ENCODE data around the gene TANK. TPM values are rescaled to one million over a fixed set of nuclear protein-coding genes. Genes with fewer than 3 reads are reported as not detected.

The TANK gene
- total RNA-seq, 1 experiment from 2014 or later = 35.9 TPM

- Histone ChIP-seq H3K4me3 (ENCODE audit: low read depth, low read length, poor library complexity, severe bottlenecking) (no peak overlapping the region), H3K27me3 (replicated peaks; ENCODE audit: insufficient read depth, low read depth, low read length, poor library complexity) (no peaks in the 10 kb centered on the region), H3K36me3 (ENCODE audit: insufficient read depth, low read length, poor library complexity, severe bottlenecking) (peaks cover 16% of the 10 kb centered on the region), H3K27ac (ENCODE audit: low read depth, low read length, poor library complexity, severe bottlenecking) (no peak overlapping the region), H3K4me1 (ENCODE audit: insufficient read depth, low read length, poor library complexity, severe bottlenecking) (peaks cover 15% of the 10 kb centered on the region), H3K9me3 (ENCODE audit: low read depth, low read length, poor library complexity, severe bottlenecking) (no peaks in the 10 kb centered on the region)
- ChIA-PET POLR2A (ENCODE audit: low non-redundant PET) (no interaction called here), CTCF (no interaction called here)
- intact Hi-C loops (cut with micrococcal nuclease; ENCODE audit: unreplicated experiment) = no loop called here
- no peak for TF ChIP-seq EZH2 (IDR thresholded peaks at IDR 0.05; ENCODE audit: borderline replicate concordance, low read depth, low read length, poor library complexity, severe bottlenecking)
- TF ChIP-seq, protein P1, sequence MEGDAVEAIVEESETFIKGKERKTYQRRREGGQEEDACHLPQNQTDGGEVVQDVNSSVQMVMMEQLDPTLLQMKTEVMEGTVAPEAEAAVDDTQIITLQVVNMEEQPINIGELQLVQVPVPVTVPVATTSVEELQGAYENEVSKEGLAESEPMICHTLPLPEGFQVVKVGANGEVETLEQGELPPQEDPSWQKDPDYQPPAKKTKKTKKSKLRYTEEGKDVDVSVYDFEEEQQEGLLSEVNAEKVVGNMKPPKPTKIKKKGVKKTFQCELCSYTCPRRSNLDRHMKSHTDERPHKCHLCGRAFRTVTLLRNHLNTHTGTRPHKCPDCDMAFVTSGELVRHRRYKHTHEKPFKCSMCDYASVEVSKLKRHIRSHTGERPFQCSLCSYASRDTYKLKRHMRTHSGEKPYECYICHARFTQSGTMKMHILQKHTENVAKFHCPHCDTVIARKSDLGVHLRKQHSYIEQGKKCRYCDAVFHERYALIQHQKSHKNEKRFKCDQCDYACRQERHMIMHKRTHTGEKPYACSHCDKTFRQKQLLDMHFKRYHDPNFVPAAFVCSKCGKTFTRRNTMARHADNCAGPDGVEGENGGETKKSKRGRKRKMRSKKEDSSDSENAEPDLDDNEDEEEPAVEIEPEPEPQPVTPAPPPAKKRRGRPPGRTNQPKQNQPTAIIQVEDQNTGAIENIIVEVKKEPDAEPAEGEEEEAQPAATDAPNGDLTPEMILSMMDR (conservative IDR thresholded peaks at IDR 0.05; ENCODE audit: low read depth, low read length) = no peak
- no TSS peak for BruUV-seq (replicated peaks)
- DNase-seq (ENCODE audit: low spot score) = no peak
Observed at GRCh38 chr2:161165811-161166210, 5.6 kb downstream of the TANK start.

DNA sequence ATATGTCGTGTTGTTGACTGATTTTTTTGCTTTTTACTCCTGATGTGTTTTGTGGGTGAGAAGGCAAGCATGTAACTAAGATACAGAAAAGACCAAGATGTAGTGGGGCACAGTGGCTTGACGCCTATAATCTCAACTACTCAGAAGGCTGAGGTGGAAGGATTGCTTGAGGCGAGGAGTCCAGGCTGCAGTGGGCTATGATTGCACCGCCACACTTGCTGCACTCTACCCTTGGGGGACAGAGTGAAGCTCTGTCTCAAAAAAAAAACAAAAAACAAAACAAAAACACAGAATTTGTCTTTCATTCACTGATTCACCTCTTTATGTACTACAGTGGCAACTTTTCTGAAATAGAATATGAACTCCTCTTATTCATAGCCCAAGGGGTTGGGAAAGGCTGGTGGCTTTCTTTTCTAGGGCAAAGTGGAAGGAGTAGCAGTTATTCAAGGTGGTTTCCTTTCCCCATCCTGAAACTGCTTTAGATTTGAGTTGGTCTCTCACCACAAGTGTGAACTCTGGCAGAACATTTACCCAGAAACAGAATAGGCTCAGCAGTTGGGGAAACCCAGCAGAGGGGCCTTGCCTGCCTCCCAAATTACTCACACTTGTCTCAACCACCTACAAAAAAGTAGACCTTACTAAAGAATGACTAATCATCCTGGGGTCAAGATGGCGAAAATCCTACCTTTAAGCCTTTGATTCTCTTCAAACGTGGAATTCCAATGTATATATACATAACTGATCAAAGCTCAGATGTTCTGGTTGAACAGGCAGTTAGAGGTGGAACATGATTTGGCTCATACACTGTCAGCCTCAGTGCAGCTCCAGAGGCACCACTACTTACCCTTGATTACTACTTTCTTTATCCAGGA lies 6.5 kb downstream of the TANK start:
- Histone ChIP-seq H3K4me3 (ENCODE audit: low read depth, low read length, poor library complexity, severe bottlenecking) (no peak overlapping the region), H3K9me3 (ENCODE audit: low read depth, low read length, poor library complexity, severe bottlenecking) (no peaks in the 10 kb centered on the region), H3K27me3 (replicated peaks; ENCODE audit: insufficient read depth, low read depth, low read length, poor library complexity) (no peaks in the 10 kb centered on the region), H3K36me3 (ENCODE audit: insufficient read depth, low read length, poor library complexity, severe bottlenecking) (peaks cover 16% of the 10 kb centered on the region), H3K27ac (ENCODE audit: low read depth, low read length, poor library complexity, severe bottlenecking) (no peak overlapping the region), H3K4me1 (ENCODE audit: insufficient read depth, low read length, poor library complexity, severe bottlenecking) (peaks cover 24% of the 10 kb centered on the region)
- BruUV-seq (replicated peaks) = no TSS peak
- DNase-seq (ENCODE audit: low spot score) = no peak
- TF ChIP-seq, protein P1 (conservative IDR thresholded peaks at IDR 0.05; ENCODE audit: low read depth, low read length) = no peak
- no peak for TF ChIP-seq EZH2 (IDR thresholded peaks at IDR 0.05; ENCODE audit: borderline replicate concordance, low read depth, low read length, poor library complexity, severe bottlenecking)
- POLR2A ChIA-PET (ENCODE audit: low non-redundant PET) = no interaction called here
- intact Hi-C loops (cut with micrococcal nuclease; ENCODE audit: unreplicated experiment) = no loop called here
- CTCF ChIA-PET = no interaction called here

GRCh38 chr2:161169335-161169734 lies 9.1 kb downstream of the TANK start:
- ChIA-PET CTCF (no interaction called here), POLR2A (ENCODE audit: low non-redundant PET) (no interaction called here)
- no TSS peak for BruUV-seq (replicated peaks)
- peaks cover 27% of the 10 kb centered on the region for H3K4me1 ChIP-seq (ENCODE audit: insufficient read depth, low read length, poor library complexity, severe bottlenecking)
- no peak overlapping the region for H3K4me3 ChIP-seq (ENCODE audit: low read depth, low read length, poor library complexity, severe bottlenecking)
- H3K9me3 ChIP-seq (ENCODE audit: low read depth, low read length, poor library complexity, severe bottlenecking) = no peaks in the 10 kb centered on the region
- H3K36me3 ChIP-seq (ENCODE audit: insufficient read depth, low read length, poor library complexity, severe bottlenecking) = peaks cover 3% of the 10 kb centered on the region
- no peaks in the 10 kb centered on the region for H3K27me3 ChIP-seq (replicated peaks; ENCODE audit: insufficient read depth, low read depth, low read length, poor library complexity)
- intact Hi-C loops (cut with micrococcal nuclease; ENCODE audit: unreplicated experiment) = no loop called here
- no peak for TF ChIP-seq EZH2 (IDR thresholded peaks at IDR 0.05; ENCODE audit: borderline replicate concordance, low read depth, low read length, poor library complexity, severe bottlenecking)
- TF ChIP-seq, protein P1 (conservative IDR thresholded peaks at IDR 0.05; ENCODE audit: low read depth, low read length) = no peak
- no peak overlapping the region for H3K27ac ChIP-seq (ENCODE audit: low read depth, low read length, poor library complexity, severe bottlenecking)
- no peak for DNase-seq (ENCODE audit: low spot score)
